DOHH2 (cell line): ENCODE results near the gene SCUBE1.

Source experiments
- H3F3A ChIP-seq: fragments of 200-600 bp; sonication (generic), shearing (Covaris generic); 2 replicates; pipeline ENCODE4 v1.6.0; 2016; ENCODE audit warnings: antibody characterized with exemption, mild to moderate bottlenecking; ENCODE audit not compliant: control insufficient read depth, insufficient read depth
- H3K27ac ChIP-seq: fragments of 200-600 bp; sonication (generic); 2 replicates; pipeline ENCODE4 v1.5.1; 2014; ENCODE audit warnings: low read depth, mild to moderate bottlenecking, low read length, moderate library complexity
- H3K27me3 ChIP-seq: fragments of 200-600 bp; sonication (generic); 2 replicates; pipeline ENCODE4 v1.6.1; 2014; ENCODE audit warnings: mild to moderate bottlenecking, low read length, mixed read lengths; ENCODE audit not compliant: control insufficient read depth
- H3K36me3 ChIP-seq: fragments of 200-600 bp; sonication (generic); 2 replicates; pipeline ENCODE4 v1.6.1; 2014; ENCODE audit warnings: mild to moderate bottlenecking, low read length, moderate library complexity, mixed read lengths; ENCODE audit not compliant: control insufficient read depth
- H3K4me1 ChIP-seq: fragments of 200-600 bp; sonication (generic); 2 replicates; pipeline ENCODE4 v1.6.1; 2014; ENCODE audit warnings: mild to moderate bottlenecking, low read length, mixed read lengths; ENCODE audit not compliant: control insufficient read depth
- H3K4me2 ChIP-seq: fragments of 200-600 bp; sonication (generic); 2 replicates; pipeline ENCODE4 v1.6.0; 2014; ENCODE audit warnings: mild to moderate bottlenecking, low read length, moderate library complexity
- H3K4me3 ChIP-seq: fragments of 200-600 bp; sonication (generic); 2 replicates; pipeline ENCODE4 v1.5.1; 2014; ENCODE audit warnings: mild to moderate bottlenecking, low read length, mixed read lengths
- H3K79me2 ChIP-seq: fragments of 200-600 bp; sonication (generic); 2 replicates; pipeline ENCODE4 v1.6.1; 2014; ENCODE audit warnings: mild to moderate bottlenecking, low read length, mixed read lengths; ENCODE audit not compliant: control insufficient read depth
- H3K9me2 ChIP-seq: fragments of 200-600 bp; sonication (generic); replicated peaks from 2 replicates; pipeline ENCODE4 v1.6.1; 2014; ENCODE audit warnings: mild to moderate bottlenecking, low read length, mixed read lengths; ENCODE audit not compliant: control insufficient read depth
- H3K9me3 ChIP-seq: fragments of 200-600 bp; sonication (generic); 2 replicates; pipeline ENCODE4 v1.6.1; 2014; ENCODE audit warnings: antibody characterized with exemption, low read length, mixed read lengths; ENCODE audit not compliant: control insufficient read depth, insufficient read depth
- H4K20me1 ChIP-seq: fragments of 200-600 bp; sonication (generic); 2 replicates; pipeline ENCODE4 v1.6.0; 2014; ENCODE audit warnings: low read depth, mild to moderate bottlenecking, antibody characterized with exemption, low read length, moderate library complexity; ENCODE audit not compliant: control insufficient read depth, insufficient read depth
- EZH2phosphoT487 ChIP-seq: fragments of 200-600 bp; sonication (generic); IDR thresholded peaks from 2 replicates; pipeline ENCODE4 v1.6.1; 2017; ENCODE audit warnings: borderline replicate concordance, mild to moderate bottlenecking, antibody characterized with exemption, low read length, moderate library complexity, mixed read lengths
- TF ChIP-seq, protein P1 (sequence below): fragments of 200-600 bp; sonication (generic); IDR thresholded peaks from one replicate; pipeline ENCODE4 v1.5.1; 2014; ENCODE audit warnings: antibody characterized with exemption, mild to moderate bottlenecking, low read depth, low read length; ENCODE audit not compliant: poor library complexity, severe bottlenecking

The SCUBE1 gene

GRCh38 chr22:43152357-43153071 lies 190.7 kb downstream of the SCUBE1 start:
- no peak overlapping the region for H3K27ac ChIP-seq
- H3K79me2 ChIP-seq: no peaks in the 10 kb centered on the region
- no peaks in the 10 kb centered on the region for H4K20me1 ChIP-seq
- peaks cover 14% of the 10 kb centered on the region for H3K27me3 ChIP-seq
- no peaks in the 10 kb centered on the region for H3K9me2 ChIP-seq
- peak overlapping the region; percentile 80 for H3K4me2 ChIP-seq
- no peaks in the 10 kb centered on the region for H3K36me3 ChIP-seq
- H3K9me3 ChIP-seq: no peaks in the 10 kb centered on the region
- TF ChIP-seq, protein P1, sequence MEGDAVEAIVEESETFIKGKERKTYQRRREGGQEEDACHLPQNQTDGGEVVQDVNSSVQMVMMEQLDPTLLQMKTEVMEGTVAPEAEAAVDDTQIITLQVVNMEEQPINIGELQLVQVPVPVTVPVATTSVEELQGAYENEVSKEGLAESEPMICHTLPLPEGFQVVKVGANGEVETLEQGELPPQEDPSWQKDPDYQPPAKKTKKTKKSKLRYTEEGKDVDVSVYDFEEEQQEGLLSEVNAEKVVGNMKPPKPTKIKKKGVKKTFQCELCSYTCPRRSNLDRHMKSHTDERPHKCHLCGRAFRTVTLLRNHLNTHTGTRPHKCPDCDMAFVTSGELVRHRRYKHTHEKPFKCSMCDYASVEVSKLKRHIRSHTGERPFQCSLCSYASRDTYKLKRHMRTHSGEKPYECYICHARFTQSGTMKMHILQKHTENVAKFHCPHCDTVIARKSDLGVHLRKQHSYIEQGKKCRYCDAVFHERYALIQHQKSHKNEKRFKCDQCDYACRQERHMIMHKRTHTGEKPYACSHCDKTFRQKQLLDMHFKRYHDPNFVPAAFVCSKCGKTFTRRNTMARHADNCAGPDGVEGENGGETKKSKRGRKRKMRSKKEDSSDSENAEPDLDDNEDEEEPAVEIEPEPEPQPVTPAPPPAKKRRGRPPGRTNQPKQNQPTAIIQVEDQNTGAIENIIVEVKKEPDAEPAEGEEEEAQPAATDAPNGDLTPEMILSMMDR: no peak
- TF ChIP-seq EZH2phosphoT487: no peak
- peak overlapping the region; percentile 76 for H3K4me3 ChIP-seq
- H3F3A ChIP-seq: peaks cover 1% of the 10 kb centered on the region
- H3K4me1 ChIP-seq: peaks cover 42% of the 10 kb centered on the region

- no peaks in the 10 kb centered on the region for H3K79me2 ChIP-seq
- peak overlapping the region; percentile 76 for H3K4me3 ChIP-seq
- no peak overlapping the region for H3K27ac ChIP-seq
- no peaks in the 10 kb centered on the region for H3K36me3 ChIP-seq
- peaks cover 6% of the 10 kb centered on the region for H3F3A ChIP-seq
- peaks cover 48% of the 10 kb centered on the region for H3K4me1 ChIP-seq
- H4K20me1 ChIP-seq: no peaks in the 10 kb centered on the region
- H3K9me2 ChIP-seq: no peaks in the 10 kb centered on the region
- H3K27me3 ChIP-seq: peaks cover 14% of the 10 kb centered on the region
- TF ChIP-seq, protein P1: no peak
- no peak for TF ChIP-seq EZH2phosphoT487
- peak overlapping the region; percentile 80 for H3K4me2 ChIP-seq
- no peaks in the 10 kb centered on the region for H3K9me3 ChIP-seq
Observed at GRCh38 chr22:43152003-43152356, 191.2 kb downstream of the SCUBE1 start.

DNA sequence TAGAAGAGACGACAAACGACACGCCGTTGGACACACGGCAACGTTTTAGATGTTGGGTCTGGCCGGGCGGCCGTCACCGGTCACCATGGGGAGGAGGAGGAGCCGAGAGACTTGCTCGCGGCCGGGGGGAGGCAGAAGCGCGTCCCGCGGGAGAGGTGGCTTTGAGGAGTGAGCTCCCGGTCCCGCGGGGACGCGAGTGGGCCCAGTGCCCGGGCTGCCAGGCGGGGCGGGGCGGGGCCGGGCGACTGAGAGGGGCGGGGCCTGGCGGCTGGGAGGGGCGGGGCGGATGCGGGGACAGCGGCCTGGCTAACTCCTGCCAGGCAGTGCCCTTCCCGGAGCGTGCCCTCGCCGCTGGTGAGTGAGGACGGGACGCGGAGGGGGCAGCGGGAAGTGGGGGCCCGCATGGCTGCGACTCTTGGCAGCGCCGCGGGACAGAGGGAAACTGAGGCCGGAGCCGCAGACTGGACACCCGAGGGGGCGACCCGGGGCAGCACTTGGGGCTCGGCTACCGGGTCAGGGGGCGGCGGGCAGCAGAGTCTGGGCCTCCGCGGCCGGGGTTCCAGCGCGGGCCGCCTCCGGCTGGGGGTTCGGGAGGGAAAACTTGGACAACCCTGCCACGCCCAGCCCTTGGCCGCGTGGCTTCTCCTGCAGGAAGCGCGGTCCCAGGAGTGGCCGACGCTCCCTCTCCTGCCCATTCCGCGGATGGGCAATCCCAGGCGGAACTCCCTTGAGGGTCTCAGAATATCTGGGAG lies 191.7 kb downstream of the SCUBE1 start, which contains the start of gene TSPO:
Gene TSPO (plus strand): TSS at position 309 of the 752 bp plus-strand sequence. CDS start 7,680 bp downstream, outside the sequence.
- H3K27ac ChIP-seq: no peak within 1 kb of the TSS

More for the DNA sequence above, 191.7 kb downstream of the SCUBE1 start, which contains the start of gene TSPO:
- Histone ChIP-seq H3K27me3 (peaks cover 14% of the 10 kb centered on the region), H3F3A (peaks cover 9% of the 10 kb centered on the region), H3K4me3 (peak within 1 kb of the TSS; percentile 76), H3K4me2 (peak within 1 kb of the TSS; percentile 80), H3K4me1 (peaks cover 53% of the 10 kb centered on the region), H3K9me3 (no peaks in the 10 kb centered on the region), H3K9me2 (no peaks in the 10 kb centered on the region), H3K79me2 (no peaks in the 10 kb centered on the region), H3K36me3 (no peaks in the 10 kb centered on the region), H4K20me1 (no peaks in the 10 kb centered on the region)
- TF ChIP-seq EZH2phosphoT487: no peak
- TF ChIP-seq, protein P1: no peak
